WTC11 (cell line): ENCODE data around the gene CMTR1. TPM values are rescaled to one million over a fixed set of nuclear protein-coding genes. Genes with fewer than 3 reads are reported as not detected.

ENCODE experiments used
- ATAC-seq: fragments of 200-7000 bp; cut with Tn5 transposase; 2 replicates; pipeline ENCODE4 v1.10.0; 2021; ENCODE audit warnings: mild to moderate bottlenecking, moderate library complexity
- CTCF ChIA-PET: fragments of 300-600 bp; sonication (Branson Sonifier 250); formaldehyde crosslinking; loops from one replicate; lab custom pipeline; 2021; ENCODE audit warnings: antibody characterized with exemption; lab: Charles Lee
- POLR2A ChIA-PET: fragments of 350-600 bp; sonication (Branson Sonifier 250); formaldehyde crosslinking; loops from one replicate; lab custom pipeline; 2021; ENCODE audit warnings: antibody characterized with exemption; lab: Charles Lee
- DNase-seq: peaks from one replicate; pipeline ENCODE4 v3.0.0; 2021; ENCODE audit warnings: low spot score
- H3K27ac Mint-ChIP-seq: 2 replicates; pipeline ENCODE4 v1.8.0; 2021; ENCODE audit warnings: mixed read lengths
- H3K27me3 Mint-ChIP-seq: 2 replicates; pipeline ENCODE4 v1.8.0; 2021; ENCODE audit warnings: low read depth, mild to moderate bottlenecking, moderate library complexity, mixed read lengths
- H3K36me3 Mint-ChIP-seq: 2 replicates; pipeline ENCODE4 v1.8.0; 2021; ENCODE audit warnings: mixed read lengths
- H3K4me1 Mint-ChIP-seq: 2 replicates; pipeline ENCODE4 v1.8.0; 2022; ENCODE audit warnings: mixed read lengths
- H3K4me3 Mint-ChIP-seq: 2 replicates; pipeline ENCODE4 v1.8.0; 2021; ENCODE audit warnings: mild to moderate bottlenecking, moderate library complexity, mixed read lengths
- H3K9me3 Mint-ChIP-seq: 2 replicates; pipeline ENCODE4 v1.8.0; 2021; ENCODE audit warnings: mixed read lengths
- AFF4 ChIP-seq: sonication (generic); formaldehyde crosslinking; IDR thresholded peaks from 2 replicates; pipeline ENCODE4 v1.8.1; 2023; ENCODE audit warnings: mild to moderate bottlenecking, missing genetic modification reagents, borderline replicate concordance
- FOXJ3 ChIP-seq: sonication (generic); formaldehyde crosslinking; IDR thresholded peaks from 2 replicates; pipeline ENCODE4 v1.9.0; 2021; ENCODE audit warnings: missing genetic modification reagents, mild to moderate bottlenecking, borderline replicate concordance
- FOXP1 ChIP-seq: sonication (generic); formaldehyde crosslinking; IDR thresholded peaks from 2 replicates; pipeline ENCODE4 v1.8.0; 2022; ENCODE audit warnings: missing genetic modification reagents, mild to moderate bottlenecking, moderate library complexity, borderline replicate concordance
- GABPB1 ChIP-seq: sonication (generic); formaldehyde crosslinking; IDR thresholded peaks from 2 replicates; pipeline ENCODE4 v1.8.1; 2023; ENCODE audit warnings: mild to moderate bottlenecking, missing genetic modification reagents
- GTF2I ChIP-seq: fragments of 250-450 bp; sonication (Bioruptor Pico); conservative IDR thresholded peaks from 2 replicates; pipeline ENCODE4 v1.4.0; 2021; ENCODE audit warnings: mild to moderate bottlenecking
- HMGXB4 ChIP-seq: sonication (generic); formaldehyde crosslinking; IDR thresholded peaks from 2 replicates; pipeline ENCODE4 v1.8.1; 2023; ENCODE audit warnings: mild to moderate bottlenecking, moderate library complexity, missing genetic modification reagents
- IRF1 ChIP-seq: sonication (generic); formaldehyde crosslinking; IDR thresholded peaks from 2 replicates; pipeline ENCODE4 v1.8.0; 2023; ENCODE audit warnings: missing genetic modification reagents
- JAZF1 ChIP-seq: fragments of 250-450 bp; sonication (Bioruptor Pico); IDR thresholded peaks from 2 replicates; pipeline ENCODE4 v1.9.0; 2021; ENCODE audit warnings: moderate library complexity, mild to moderate bottlenecking, inconsistent platforms
- KAT7 ChIP-seq: sonication (generic); formaldehyde crosslinking; IDR thresholded peaks from 2 replicates; pipeline ENCODE4 v1.8.1; 2023; ENCODE audit warnings: missing genetic modification reagents, mild to moderate bottlenecking, borderline replicate concordance
- MAX ChIP-seq: sonication (generic); formaldehyde crosslinking; IDR thresholded peaks from 2 replicates; pipeline ENCODE4 v1.8.0; 2022; ENCODE audit warnings: mild to moderate bottlenecking, missing genetic modification reagents
- NR1H2 ChIP-seq: sonication (generic); formaldehyde crosslinking; IDR thresholded peaks from 2 replicates; pipeline ENCODE4 v1.9.0; 2021; ENCODE audit warnings: mild to moderate bottlenecking, moderate library complexity, missing genetic modification reagents
- OVOL2 ChIP-seq: fragments of 250-450 bp; sonication (Bioruptor Pico); IDR thresholded peaks from 2 replicates; pipeline ENCODE4 v1.9.0; 2021; ENCODE audit warnings: mild to moderate bottlenecking, borderline replicate concordance
- RELA ChIP-seq: sonication (generic); formaldehyde crosslinking; IDR thresholded peaks from 2 replicates; pipeline ENCODE4 v1.8.1; 2022; ENCODE audit warnings: missing genetic modification reagents, mild to moderate bottlenecking, borderline replicate concordance
- SMAD4 ChIP-seq: sonication (generic); formaldehyde crosslinking; IDR thresholded peaks from 2 replicates; pipeline ENCODE4 v1.8.0; 2022; ENCODE audit warnings: mild to moderate bottlenecking, missing genetic modification reagents
- TEAD1 ChIP-seq: sonication (generic); formaldehyde crosslinking; IDR thresholded peaks from 2 replicates; pipeline ENCODE4 v1.8.0; 2022; ENCODE audit warnings: mild to moderate bottlenecking, missing genetic modification reagents
- USF1 ChIP-seq: sonication (generic); formaldehyde crosslinking; IDR thresholded peaks from 2 replicates; pipeline ENCODE4 v1.8.0; 2022; ENCODE audit warnings: mild to moderate bottlenecking, missing genetic modification reagents
- ZBTB21 ChIP-seq: sonication (generic); formaldehyde crosslinking; IDR thresholded peaks from 2 replicates; pipeline ENCODE4 v1.8.1; 2023; ENCODE audit warnings: mild to moderate bottlenecking, missing genetic modification reagents, borderline replicate concordance
- ZNF219 ChIP-seq: sonication (generic); formaldehyde crosslinking; IDR thresholded peaks from 2 replicates; pipeline ENCODE4 v1.8.0; 2023; ENCODE audit warnings: missing genetic modification reagents, mild to moderate bottlenecking, borderline replicate concordance
- ZNF263 ChIP-seq: sonication (generic); formaldehyde crosslinking; IDR thresholded peaks from 2 replicates; pipeline ENCODE4 v1.8.1; 2022; ENCODE audit warnings: low read depth, mild to moderate bottlenecking, moderate library complexity, missing genetic modification reagents
- ZNF396 ChIP-seq: fragments of 250-450 bp; sonication (Bioruptor Pico); IDR thresholded peaks from 2 replicates; pipeline ENCODE4 v1.8.0; 2021; ENCODE audit warnings: mild to moderate bottlenecking, moderate library complexity, borderline replicate concordance
- ZNF423 ChIP-seq: fragments of 250-450 bp; sonication (Bioruptor Pico); IDR thresholded peaks from 2 replicates; pipeline ENCODE4 v2.1.2; 2022; ENCODE audit warnings: mild to moderate bottlenecking, moderate library complexity
- ZSCAN18 ChIP-seq: fragments of 250-450 bp; sonication (Bioruptor Pico); IDR thresholded peaks from 2 replicates; pipeline ENCODE4 v2.1.2; 2022; ENCODE audit warnings: mild to moderate bottlenecking, moderate library complexity
- total RNA-seq: library from RNA; stranded (reverse); gene quantifications from 3 replicates; pipeline ENCODE4 v1.2.3, GENCODE V29; 2021

CMTR1 gene
- total RNA-seq, 1 experiment from 2014 or later = 38.6 TPM

- Mint-ChIP-seq H3K4me3 (no peak overlapping the region), H3K9me3 (peaks cover 9% of the 10 kb centered on the region), H3K27me3 (peaks cover 12% of the 10 kb centered on the region), H3K27ac (no peak overlapping the region), H3K36me3 (peaks cover 2% of the 10 kb centered on the region; the same call in 1 of the 2 replicates), H3K4me1 (peaks cover 15% of the 10 kb centered on the region)
- ChIA-PET POLR2A (no interaction called here), CTCF (no interaction called here)
- ATAC-seq = no peak
- no peak for DNase-seq
- no peak for TF ChIP-seq ZSCAN18
- TF ChIP-seq FOXJ3 (CRISPR knock-in tag) = no peak
- TF ChIP-seq ZNF396 (CRISPR knock-in tag) = no peak
- no peak for TF ChIP-seq AFF4
- TF ChIP-seq MAX (CRISPR knock-in tag) = no peak
- no peak for TF ChIP-seq ZBTB21
- TF ChIP-seq SMAD4 (CRISPR knock-in tag) = no peak
- TF ChIP-seq RELA (CRISPR knock-in tag) = no peak
- TF ChIP-seq TEAD1 (CRISPR knock-in tag) = no peak
- TF ChIP-seq ZNF219 (CRISPR knock-in tag) = no peak
- no peak for TF ChIP-seq NR1H2 (CRISPR knock-in tag)
- no peak for TF ChIP-seq OVOL2 (CRISPR knock-in tag)
- TF ChIP-seq ZNF423 (CRISPR knock-in tag) = no peak
- no peak for TF ChIP-seq FOXP1 (CRISPR knock-in tag)
- no peak for TF ChIP-seq ZNF263 (CRISPR knock-in tag)
- no peak for TF ChIP-seq HMGXB4 (CRISPR knock-in tag)
These were observed 3.7 kb upstream of the CMTR1 start for GRCh38 chr6:37429352-37429750.

- TF ChIP-seq KAT7 (CRISPR knock-in tag) (no peak), ZNF396 (CRISPR knock-in tag) (no peak), JAZF1 (CRISPR knock-in tag) (no peak), ZBTB21 (no peak), NR1H2 (CRISPR knock-in tag) (no peak), GTF2I (CRISPR knock-in tag) (no peak), GABPB1 (no peak), TEAD1 (CRISPR knock-in tag) (no peak), IRF1 (CRISPR knock-in tag) (no peak), USF1 (CRISPR knock-in tag) (no peak), ZNF219 (CRISPR knock-in tag) (no peak)
- Mint-ChIP-seq H3K4me1 (peaks cover 17% of the 10 kb centered on the region), H3K36me3 (peaks cover 2% of the 10 kb centered on the region; the same call in 1 of the 2 replicates), H3K9me3 (no peaks in the 10 kb centered on the region), H3K27me3 (peaks cover under 1% of the 10 kb centered on the region), H3K27ac (peak overlapping the region; percentile 24), H3K4me3 (peak overlapping the region; percentile 71)
- POLR2A ChIA-PET = interaction anchor here (0.6 to 1.5 kb wide), 2 partner anchors 11 to 63 kb away, joined by 3 read pairs; no protein-coding TSS in a partner anchor
- DNase-seq = no peak
- CTCF ChIA-PET = interaction anchor here (0.8 to 1.8 kb wide), 2 partner anchors 84 to 216 kb away, joined by 3 to 7 read pairs; no protein-coding TSS in a partner anchor
- peak; percentile 33 for ATAC-seq
These were observed 468 bp upstream of the CMTR1 start for GRCh38 chr6:37432590-37432915.
